ENCODE data around the gene TMEM273.

The TMEM273 gene

GRCh38 chr10:49231086-49231820 is 43.1 kb upstream of the TMEM273 start:
- Histone ChIP-seq H4K20me1 (ENCODE audit: insufficient read depth, low read length) (no peaks in the 10 kb centered on the region), H3K4me1 (ENCODE audit: insufficient read depth, low read length, severe bottlenecking) (no peaks in the 10 kb centered on the region), H3K36me3 (ENCODE audit: insufficient read depth, low read length) (no peaks in the 10 kb centered on the region), H3K9me3 (ENCODE audit: low read length) (no peaks in the 10 kb centered on the region), H3K4me2 (ENCODE audit: low read length) (no peak overlapping the region), H2AFZ (ENCODE audit: low read length) (no peak overlapping the region), H3K9me2 (ENCODE audit: low read depth, low read length) (no peaks in the 10 kb centered on the region), H3K4me3 (ENCODE audit: low read depth, low read length, poor library complexity, severe bottlenecking) (no peak overlapping the region), H3K27ac (ENCODE audit: low read depth, low read length, poor library complexity, severe bottlenecking) (no peak overlapping the region), H3K79me2 (ENCODE audit: insufficient read depth, low read length) (no peaks in the 10 kb centered on the region), H3K27me3 (ENCODE audit: insufficient read depth, low read length) (no peaks in the 10 kb centered on the region; the same call in 1 of the 2 replicates), H3F3A (ENCODE audit: insufficient read depth, low read length) (no peaks in the 10 kb centered on the region), H3K9ac (ENCODE audit: low read length) (no peak overlapping the region)
- TF ChIP-seq, protein P1, sequence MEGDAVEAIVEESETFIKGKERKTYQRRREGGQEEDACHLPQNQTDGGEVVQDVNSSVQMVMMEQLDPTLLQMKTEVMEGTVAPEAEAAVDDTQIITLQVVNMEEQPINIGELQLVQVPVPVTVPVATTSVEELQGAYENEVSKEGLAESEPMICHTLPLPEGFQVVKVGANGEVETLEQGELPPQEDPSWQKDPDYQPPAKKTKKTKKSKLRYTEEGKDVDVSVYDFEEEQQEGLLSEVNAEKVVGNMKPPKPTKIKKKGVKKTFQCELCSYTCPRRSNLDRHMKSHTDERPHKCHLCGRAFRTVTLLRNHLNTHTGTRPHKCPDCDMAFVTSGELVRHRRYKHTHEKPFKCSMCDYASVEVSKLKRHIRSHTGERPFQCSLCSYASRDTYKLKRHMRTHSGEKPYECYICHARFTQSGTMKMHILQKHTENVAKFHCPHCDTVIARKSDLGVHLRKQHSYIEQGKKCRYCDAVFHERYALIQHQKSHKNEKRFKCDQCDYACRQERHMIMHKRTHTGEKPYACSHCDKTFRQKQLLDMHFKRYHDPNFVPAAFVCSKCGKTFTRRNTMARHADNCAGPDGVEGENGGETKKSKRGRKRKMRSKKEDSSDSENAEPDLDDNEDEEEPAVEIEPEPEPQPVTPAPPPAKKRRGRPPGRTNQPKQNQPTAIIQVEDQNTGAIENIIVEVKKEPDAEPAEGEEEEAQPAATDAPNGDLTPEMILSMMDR (IDR thresholded peaks at IDR 0.05; ENCODE audit: low read length): no peak
- TF ChIP-seq EZH2 (IDR thresholded peaks at IDR 0.05; ENCODE audit: borderline replicate concordance, low read length): no peak

GRCh38 chr10:49230004-49230403 is 41.8 kb upstream of the TMEM273 start:
- H3K4me1 ChIP-seq (ENCODE audit: insufficient read depth, low read length, severe bottlenecking): no peaks in the 10 kb centered on the region
- no peaks in the 10 kb centered on the region for H3F3A ChIP-seq (ENCODE audit: insufficient read depth, low read length)
- no peak overlapping the region for H3K9ac ChIP-seq (ENCODE audit: low read length)
- no peaks in the 10 kb centered on the region for H3K9me3 ChIP-seq (ENCODE audit: low read length)
- no peak overlapping the region for H2AFZ ChIP-seq (ENCODE audit: low read length)
- TF ChIP-seq EZH2 (IDR thresholded peaks at IDR 0.05; ENCODE audit: borderline replicate concordance, low read length): no peak
- TF ChIP-seq, protein P1 (IDR thresholded peaks at IDR 0.05; ENCODE audit: low read length): no peak
- no peaks in the 10 kb centered on the region for H3K79me2 ChIP-seq (ENCODE audit: insufficient read depth, low read length)
- H3K27ac ChIP-seq (ENCODE audit: low read depth, low read length, poor library complexity, severe bottlenecking): no peak overlapping the region
- H3K9me2 ChIP-seq (ENCODE audit: low read depth, low read length): no peaks in the 10 kb centered on the region
- no peaks in the 10 kb centered on the region; the same call in 1 of the 2 replicates for H3K27me3 ChIP-seq (ENCODE audit: insufficient read depth, low read length)
- no peaks in the 10 kb centered on the region for H3K36me3 ChIP-seq (ENCODE audit: insufficient read depth, low read length)
- H4K20me1 ChIP-seq (ENCODE audit: insufficient read depth, low read length): no peaks in the 10 kb centered on the region
- H3K4me3 ChIP-seq (ENCODE audit: low read depth, low read length, poor library complexity, severe bottlenecking): no peak overlapping the region
- H3K4me2 ChIP-seq (ENCODE audit: low read length): no peak overlapping the region

DNA sequence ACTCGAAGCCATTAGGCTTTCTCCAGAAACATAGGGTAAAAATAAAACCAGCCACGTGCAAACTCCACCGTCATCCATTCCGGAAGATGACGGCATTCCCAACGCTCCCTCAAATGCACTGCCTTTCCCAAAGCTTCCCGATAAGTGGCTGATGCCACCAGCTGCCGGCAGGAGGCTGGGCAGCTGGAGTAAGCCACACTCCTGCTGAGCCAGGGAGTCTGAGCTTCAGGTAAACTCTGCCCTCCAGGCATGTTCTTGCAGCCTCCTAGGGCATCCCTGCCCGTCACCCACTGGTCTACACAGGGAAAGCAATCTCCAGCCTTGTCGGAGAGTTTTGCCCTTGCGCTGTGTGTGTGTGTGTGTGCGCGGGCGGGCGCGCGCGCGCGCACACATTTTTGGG is 40.5 kb upstream of the TMEM273 start:
- no peak overlapping the region for H3K9ac ChIP-seq (ENCODE audit: low read length)
- no peak overlapping the region for H2AFZ ChIP-seq (ENCODE audit: low read length)
- H3K4me1 ChIP-seq (ENCODE audit: insufficient read depth, low read length, severe bottlenecking): no peaks in the 10 kb centered on the region
- H3K4me3 ChIP-seq (ENCODE audit: low read depth, low read length, poor library complexity, severe bottlenecking): no peak overlapping the region
- TF ChIP-seq, protein P1 (IDR thresholded peaks at IDR 0.05; ENCODE audit: low read length): no peak
- TF ChIP-seq EZH2 (IDR thresholded peaks at IDR 0.05; ENCODE audit: borderline replicate concordance, low read length): no peak
- H3K9me2 ChIP-seq (ENCODE audit: low read depth, low read length): no peaks in the 10 kb centered on the region
- H3K4me2 ChIP-seq (ENCODE audit: low read length): no peak overlapping the region
- no peaks in the 10 kb centered on the region for H3K79me2 ChIP-seq (ENCODE audit: insufficient read depth, low read length)
- no peaks in the 10 kb centered on the region for H3K9me3 ChIP-seq (ENCODE audit: low read length)
- H3K36me3 ChIP-seq (ENCODE audit: insufficient read depth, low read length): no peaks in the 10 kb centered on the region
- no peaks in the 10 kb centered on the region for H3F3A ChIP-seq (ENCODE audit: insufficient read depth, low read length)
- H4K20me1 ChIP-seq (ENCODE audit: insufficient read depth, low read length): no peaks in the 10 kb centered on the region
- H3K27me3 ChIP-seq (ENCODE audit: insufficient read depth, low read length): no peaks in the 10 kb centered on the region; the same call in 1 of the 2 replicates
- no peak overlapping the region for H3K27ac ChIP-seq (ENCODE audit: low read depth, low read length, poor library complexity, severe bottlenecking)

Data from OCI-LY1 (cell line).